GM19395 (cell line): ENCODE measurements around the gene TMEM186.
"Not testable (repeated sequence)": the region's sequence is repeated elsewhere in the genome, so short reads cannot be mapped to it uniquely, and the experiment has no call there.

Experiments used
- ATAC-seq: cut with Tn5 transposase; IDR thresholded peaks from one replicate; pipeline ENCODE4 v1.9.1; 2021; ENCODE audit warnings: mild to moderate bottlenecking, moderate library complexity; ENCODE audit not compliant: unreplicated experiment

The TMEM186 gene, protein sequence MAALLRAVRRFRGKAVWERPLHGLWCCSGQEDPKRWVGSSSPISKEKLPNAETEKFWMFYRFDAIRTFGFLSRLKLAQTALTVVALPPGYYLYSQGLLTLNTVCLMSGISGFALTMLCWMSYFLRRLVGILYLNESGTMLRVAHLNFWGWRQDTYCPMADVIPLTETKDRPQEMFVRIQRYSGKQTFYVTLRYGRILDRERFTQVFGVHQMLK

DNA sequence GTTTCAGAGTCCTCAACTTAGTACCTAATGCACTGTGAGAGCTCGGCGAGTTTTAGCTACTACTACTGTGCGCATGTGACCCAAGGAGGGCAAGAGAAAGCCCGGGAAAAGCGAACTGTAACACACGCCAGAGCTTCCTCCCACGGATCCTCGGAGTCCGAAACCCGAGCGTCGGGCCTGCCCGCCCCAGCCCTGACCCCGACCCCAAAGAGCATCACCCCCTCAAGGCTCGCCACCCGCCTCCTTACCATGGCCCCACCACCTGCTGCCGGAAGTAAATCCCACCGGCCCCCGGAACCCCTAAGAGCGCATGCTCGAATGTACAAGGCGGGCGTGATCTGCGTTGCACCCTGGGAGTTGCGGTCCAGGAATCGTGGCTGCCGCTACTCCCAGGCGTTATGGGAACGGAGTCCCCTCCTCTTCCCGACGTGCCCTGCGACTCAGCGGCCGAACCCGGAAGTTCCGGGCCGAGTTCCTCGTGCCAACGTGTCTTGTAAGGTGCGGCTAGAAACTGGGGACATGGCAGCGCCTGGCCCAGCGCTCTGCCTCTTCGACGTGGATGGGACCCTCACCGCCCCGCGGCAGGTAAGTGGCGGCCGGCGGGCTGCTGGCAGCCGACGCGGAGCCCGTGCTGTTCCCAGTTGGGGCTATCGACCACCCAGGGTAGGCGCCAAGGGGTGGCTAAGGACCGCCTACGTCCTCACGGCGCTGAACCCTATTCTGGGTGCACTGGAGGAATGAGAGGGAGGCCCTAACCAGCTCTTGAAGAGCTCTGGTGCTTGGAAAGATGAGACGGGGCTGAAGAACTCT lies at the start of gene TMEM186, which contains the start of gene PMM2:
Gene TMEM186 (minus strand): TSS at position 276 of the 810 bp plus-strand sequence. CDS start 25 bp downstream, at position 251.
Gene PMM2 (plus strand): TSS at position 476 of the 810 bp plus-strand sequence. CDS start 44 bp downstream, at position 520.
- peak; percentile 91 for ATAC-seq

DNA sequence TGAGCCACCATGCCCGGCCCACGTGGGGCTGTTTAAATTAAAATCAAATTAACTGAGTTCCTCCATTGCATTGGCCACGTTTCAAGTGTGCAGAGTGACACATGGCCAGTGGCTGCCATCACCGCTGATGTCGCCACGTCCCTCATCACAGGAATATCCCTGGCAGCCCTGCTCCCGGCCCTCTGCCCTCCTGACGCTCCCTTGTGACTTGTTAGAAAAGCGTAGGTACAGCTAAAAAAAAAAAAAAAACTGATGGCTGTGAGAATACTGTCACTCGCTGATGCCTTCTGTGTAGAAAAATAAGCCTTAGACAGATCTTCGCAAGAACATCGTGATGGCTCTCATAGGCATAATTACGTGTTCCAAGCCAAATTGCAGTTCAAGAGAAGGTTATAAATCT lies 49.7 kb upstream of the TMEM186 start:
- ATAC-seq: no peak

DNA sequence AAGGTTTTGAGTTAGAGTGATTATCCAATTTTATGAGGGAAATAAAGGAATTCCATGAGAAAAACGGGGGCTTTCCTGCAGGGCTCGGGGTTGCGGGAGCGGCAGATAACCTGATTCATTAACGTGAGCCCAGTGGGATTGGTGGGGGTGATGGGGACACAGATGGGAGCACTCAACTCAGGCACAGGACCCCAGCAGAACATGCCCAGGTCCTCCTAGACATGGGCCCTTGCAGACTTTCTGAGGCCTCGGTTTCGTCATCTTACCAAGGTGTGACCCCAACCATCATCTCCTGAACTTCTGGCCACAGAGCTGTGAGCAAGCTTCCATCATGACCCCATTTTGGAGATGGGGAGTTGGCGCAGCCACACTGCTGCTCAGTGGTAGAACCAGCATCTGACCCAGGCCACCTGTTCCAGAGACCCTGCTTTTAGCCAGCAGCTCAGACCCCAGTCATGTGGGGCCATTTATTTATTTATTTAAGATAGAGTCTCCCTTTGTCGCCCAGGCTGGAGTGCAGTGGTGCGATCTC lies 49.0 kb upstream of the TMEM186 start:
- ATAC-seq: no peak

DNA sequence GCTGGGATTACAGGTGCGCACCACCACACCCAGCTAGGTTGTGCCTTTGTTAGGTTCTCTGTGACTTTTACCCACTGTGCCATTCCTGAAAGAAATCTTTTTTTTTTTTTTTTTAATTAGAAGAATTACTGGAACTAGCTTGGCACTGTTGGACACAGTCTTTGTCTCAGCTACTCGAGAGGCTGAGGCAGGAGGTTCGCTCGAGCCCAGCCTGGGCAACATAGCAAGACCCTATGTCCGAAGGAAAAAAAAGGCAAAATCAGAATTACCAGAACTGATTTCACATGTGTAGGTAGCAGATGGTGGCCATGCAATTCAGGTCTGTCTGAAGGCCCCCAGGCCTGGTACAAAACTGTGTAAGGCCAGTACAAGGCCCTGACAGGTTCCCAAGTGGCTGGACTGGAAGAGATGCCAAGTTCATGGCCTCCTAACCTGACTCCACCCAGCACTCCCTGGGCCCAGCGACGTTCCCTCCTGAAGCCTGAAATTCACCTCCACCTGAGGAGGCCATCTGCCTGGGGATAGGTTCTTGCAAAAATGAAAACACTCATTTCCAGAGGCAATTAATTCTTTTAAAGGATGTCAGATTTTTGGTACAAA lies 48.4 kb upstream of the TMEM186 start:
- no peak for ATAC-seq

DNA sequence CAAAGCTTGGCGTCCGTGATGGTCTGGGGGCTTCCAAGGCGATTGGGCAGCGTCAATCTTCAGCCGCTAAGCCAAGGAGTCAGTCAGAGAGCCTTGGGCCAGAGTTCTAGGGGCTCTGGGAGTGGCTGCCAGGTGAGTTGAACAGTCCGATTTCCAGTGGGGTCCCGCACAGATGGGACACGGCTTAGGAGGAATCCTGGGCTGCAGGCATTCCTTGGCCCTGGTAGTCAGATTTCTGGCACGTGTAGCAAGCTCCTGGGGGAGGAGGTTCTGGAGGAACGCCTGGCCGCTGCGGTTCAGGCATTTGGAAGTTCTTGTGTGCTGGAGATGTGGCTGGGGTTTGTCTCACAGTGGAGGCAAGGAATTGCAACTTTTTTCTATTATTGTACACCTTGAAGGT lies 45.9 kb upstream of the TMEM186 start:
- not testable (repeated sequence) for ATAC-seq

DNA sequence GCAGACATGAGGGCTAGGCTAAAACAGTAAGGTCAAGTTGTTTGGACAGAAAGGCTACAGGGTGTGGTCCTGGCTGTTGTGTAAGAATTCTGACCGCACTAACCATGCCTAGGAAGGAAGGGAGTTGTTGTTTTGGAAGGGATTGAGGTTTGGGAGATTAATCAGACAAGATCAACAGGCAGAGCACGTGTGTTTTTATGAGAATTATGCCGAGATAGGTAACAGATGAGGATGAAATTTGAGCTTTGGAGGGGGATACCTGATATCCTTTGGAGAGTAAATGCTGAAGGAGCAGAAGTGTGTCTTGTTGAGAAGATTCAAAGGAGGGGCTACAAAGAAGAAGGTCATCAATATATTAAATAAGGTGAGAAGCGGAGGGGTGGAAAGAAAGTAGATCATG lies 44.6 kb upstream of the TMEM186 start:
- ATAC-seq: not testable (repeated sequence)

DNA sequence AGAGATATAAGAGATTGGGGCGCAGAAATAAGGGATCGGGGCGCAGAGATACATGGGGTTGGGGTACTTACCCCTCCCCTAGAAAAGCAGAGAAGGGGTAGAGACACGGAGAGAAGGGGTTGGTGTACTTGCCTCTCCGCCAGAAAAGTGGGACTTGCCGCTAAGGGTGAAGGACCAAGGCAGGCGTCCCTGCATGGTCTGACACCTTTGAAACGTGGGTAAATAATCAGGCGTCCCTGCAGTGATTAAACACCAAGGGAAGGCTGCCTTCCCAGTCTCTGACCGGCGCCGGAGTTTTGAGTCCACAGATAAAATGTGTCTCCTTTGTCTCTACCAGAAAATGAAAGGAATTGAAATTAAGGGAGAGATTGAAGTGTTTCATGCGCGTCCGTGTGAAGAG lies 40.2 kb upstream of the TMEM186 start:
- ATAC-seq: not testable (repeated sequence)

DNA sequence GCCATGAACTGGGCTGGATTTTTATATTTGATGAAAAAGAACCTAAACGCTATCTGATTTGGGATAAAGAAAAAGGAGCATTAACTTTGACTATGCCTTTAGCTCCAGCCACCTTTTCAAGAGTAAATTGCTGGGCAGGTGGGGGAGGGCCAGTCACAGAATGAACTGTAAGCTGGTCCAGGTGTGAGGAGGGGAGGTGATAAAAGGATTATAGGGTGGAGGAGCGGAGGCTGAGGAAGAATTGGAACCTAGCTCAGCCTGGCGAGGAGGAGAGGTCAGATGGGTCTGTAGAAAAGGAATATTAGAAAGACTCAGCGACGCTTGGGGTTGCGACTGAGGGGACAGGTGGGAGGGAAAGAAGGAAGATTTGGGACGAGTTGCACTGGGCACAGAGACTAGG lies 39.4 kb upstream of the TMEM186 start:
- not testable (repeated sequence) for ATAC-seq

DNA sequence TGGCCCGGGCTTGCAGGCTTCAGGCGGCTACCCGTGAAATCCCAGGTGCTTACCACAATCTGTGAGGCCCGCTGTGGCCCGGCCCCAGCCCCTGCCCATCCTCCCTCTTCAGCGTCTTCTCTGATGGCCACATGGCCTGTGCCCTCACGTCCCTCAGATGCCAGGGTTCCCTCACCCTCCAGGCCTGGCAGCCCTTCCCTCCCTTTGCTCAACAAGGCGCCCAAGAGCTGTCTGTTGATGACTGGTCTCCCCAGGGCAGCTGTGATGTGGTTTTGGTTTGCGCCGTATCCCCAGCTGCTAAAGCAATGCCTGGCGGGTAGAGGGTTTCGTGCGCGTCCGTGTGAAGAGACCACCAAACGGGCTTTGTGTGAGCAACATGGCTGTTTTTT lies 35.3 kb upstream of the TMEM186 start:
- ATAC-seq: no peak

DNA sequence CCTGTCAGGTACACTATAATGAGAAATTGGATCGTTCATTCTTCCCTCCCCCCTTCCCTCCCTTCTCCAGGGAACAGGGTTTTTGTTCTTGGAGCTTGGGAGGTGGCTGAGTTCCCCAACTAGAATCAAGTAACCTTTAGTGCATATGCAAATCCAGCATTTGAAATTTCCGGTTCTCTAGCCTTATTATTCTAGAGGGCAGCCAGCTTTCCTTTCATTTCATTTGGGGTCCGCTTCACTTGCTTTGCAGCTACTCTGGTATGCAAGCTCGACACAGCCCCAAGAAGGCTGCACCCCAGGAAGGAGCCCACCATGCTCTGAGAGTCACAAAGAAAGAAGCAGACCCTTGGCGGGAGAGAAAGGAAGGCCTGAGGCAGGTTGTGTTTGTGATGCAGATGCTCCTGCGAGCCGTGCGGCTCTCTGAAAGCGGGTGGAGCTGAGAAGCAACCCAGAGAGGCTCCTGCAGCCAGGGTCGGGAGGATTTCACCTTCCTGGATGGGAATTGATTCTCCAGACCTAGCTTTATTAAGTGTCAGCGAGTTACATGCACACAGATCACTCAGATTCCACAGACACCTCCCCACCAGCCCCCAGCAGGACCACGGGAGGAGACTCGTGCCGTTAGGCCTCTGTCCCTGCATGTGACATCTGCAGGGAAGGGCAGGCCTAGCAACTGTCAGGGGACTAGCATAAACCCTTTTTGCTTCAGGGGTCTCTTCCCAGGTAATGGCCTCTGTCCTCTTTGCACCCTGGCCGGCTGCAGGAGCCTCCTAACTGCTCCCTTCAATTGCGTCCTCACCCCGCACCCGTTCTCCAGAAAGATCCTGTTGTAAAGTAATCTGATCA lies 34.7 kb upstream of the TMEM186 start:
- ATAC-seq: no peak

DNA sequence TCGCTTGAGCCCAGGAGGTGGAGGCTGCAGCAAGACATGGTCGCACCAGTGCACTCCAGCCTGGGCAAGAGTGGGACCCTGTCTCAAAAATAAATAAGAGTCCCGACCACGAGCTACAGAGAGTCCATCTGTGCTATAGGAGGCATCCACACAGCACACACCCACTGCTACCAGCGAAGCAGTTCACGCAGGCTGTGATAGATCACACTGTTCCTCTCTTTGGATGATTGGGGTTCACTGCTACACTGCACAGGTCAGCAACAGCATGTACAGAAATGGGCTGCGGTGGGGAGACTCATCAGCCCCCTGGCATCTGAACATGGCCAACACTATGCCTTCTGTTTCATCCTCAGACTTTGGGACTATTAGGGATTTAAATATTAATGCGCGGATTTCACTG lies 34.0 kb upstream of the TMEM186 start:
- ATAC-seq: no peak

DNA sequence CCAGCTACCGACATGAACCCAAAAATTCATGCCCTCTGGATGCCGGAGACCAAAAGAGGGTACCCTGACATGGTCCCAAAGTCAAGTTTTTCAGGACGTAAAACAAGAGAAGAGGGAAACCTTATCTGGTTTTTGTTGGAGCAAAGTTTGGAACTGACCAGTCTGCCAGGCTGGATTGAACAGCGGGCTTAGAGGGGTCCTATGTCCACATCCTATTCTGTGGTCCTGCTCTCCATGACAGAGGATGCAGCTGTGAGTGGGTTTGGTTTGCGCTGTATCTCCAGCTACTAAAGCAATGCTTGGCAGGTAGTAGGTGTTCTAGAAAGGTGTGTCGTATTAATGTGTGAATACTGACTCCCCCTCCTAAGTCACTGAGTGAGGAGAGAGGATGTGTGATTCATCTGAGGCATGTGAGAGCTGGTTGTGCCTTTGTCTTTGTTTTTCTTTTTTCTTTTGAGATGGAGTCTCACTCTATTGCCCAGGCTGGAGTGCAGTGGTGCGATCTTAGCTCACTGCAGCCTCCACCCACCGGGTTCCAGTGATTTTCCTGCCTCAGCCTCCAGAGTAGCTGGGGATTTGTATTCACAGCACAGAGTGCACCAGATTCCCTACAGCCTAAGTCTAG lies 31.2 kb upstream of the TMEM186 start:
- no peak for ATAC-seq

DNA sequence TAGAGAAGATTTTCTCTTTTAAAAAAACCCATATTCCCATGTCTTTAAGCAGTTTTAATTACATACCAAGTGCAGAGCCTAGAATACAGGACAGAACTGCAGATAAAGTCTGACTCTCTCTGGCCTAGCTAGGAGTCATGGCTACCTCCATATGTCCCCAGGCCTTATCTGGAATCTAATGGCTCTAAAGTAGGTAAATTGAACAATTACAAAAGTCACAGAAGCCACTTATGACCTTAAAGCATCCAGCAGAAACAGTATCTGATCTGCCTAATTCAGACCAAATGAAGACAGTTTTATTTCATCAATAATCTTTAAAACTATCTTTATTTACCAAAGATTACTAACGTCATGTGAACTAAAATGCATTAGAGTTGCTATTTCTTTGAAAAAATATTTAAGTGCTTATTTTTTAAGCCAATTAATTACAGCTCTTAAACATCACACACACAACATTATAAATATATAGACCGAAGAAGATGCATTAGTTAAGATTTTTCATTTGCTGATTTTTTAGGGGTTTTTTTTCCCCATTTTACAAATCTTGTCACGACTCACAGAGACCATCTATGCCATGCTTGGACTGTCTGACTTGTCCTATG lies 28.9 kb upstream of the TMEM186 start:
- no peak for ATAC-seq

DNA sequence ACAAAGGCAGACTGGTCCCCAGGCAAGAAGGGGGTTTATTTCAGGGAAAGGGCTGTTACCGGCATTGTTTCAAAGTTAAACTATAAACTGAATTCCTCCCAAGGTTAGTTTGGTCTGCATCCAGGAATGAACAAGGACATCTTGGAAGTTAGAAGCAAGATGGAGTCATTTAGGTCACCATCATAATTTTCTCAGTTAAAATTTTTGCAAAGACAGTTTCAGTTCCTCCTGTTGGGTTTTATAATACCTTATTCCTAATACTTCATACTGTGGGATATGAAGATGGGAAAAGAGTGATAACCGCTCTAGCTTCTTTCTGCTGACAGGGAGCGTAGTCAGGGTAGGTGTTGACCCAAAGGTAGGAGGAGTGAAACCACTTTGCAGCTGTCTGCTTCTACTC lies 25.0 kb upstream of the TMEM186 start:
- no peak for ATAC-seq

DNA sequence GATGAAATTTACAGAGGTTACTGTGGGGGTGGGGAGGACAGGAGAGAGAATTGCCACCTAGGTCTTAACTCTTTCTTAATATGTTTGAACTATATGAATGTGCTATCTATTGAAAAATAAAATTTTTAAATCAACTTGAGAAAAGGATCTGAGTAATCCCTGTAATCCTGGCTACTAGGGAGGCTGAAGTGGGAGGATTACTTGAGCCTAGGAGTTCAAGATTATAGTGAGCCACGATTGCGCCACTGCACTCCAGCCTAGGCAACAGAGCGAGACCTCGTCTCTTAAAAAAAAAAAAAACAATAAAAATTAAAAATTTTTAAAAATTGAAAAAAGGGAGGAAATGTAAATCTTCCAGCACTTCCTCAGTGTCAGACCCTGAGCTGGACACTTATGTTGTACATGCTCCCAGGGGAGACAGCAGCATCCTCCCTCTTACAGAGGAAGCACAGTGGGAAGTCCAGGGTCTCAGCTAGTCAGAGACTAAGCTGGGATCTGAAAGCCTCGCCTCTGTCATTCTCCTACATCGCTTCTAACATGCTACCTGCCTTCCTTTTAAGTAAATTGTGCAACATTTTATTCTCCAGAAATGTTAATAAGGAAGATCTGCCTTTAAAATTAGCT lies 22.1 kb upstream of the TMEM186 start:
- ATAC-seq: no peak

DNA sequence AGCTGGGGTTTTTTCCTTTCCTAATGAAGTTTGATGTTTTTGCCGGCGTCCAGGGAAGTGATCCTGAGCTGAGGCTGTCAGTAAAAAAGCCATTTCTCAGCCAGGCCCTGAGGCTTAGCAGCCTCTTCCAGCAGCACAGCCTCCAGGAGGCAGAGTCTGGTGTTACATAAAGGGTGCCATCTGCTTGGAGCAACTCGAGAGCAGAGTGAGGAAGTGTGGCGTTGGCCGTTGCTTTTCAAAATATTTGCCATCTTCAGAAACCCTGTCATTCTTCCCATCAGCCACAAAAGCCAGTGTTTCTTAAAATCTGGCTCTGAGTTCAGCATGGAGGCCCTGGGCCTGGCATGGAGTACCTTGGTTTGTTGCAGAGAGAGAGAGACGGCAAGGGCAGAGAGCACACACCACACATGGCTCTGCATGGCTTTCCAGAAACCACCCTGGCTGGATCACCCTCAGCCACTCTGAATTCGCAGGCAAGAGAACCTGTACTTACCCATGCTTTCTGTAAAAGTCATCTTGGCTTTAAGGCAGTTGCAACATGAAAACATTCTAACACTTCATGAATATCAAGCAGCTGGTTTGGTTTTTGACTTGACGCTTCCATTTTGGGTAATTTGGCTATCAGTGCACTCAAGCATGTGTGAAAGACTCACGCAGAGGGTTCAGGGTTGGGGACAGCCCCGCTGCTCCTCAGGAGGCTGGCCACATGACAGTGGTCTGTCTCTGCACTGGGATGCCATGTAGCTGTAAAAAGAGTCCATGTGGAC lies 21.2 kb upstream of the TMEM186 start:
- peak; percentile 82 for ATAC-seq

DNA sequence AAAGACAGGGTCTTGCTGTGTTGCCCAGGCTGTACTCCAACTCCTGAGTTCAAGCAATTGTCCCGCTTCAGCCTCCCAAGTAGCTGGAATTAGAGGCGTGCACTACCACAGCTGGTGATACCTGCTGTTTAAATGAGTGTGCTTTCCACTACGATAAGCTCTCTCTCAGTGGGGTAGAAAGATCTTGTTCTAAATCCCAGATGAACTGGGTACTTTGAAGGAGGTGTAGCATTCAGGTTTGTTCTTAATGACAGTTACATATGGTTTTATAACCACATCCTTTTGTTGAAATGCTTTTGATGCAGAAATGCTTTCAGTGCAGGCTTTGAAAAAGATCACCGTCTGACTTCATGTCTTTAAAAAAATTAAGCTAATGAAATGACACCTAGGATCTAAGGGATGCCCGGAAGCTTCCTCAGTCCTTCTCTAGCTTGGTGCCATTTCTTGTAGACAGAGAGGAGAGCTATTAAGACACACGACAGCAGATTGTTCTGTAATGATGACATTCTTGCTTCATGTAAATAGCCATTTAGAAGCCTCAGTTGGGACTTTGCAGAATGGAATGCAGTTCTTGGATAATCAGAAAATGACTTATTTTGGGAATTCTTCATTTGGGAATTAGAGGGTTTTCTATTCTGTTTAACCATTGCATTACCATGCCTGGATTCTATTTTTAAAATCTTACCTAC lies 19.7 kb upstream of the TMEM186 start:
- ATAC-seq: no peak
